Measurements from ENCODE around the gene SGMS1.

GRCh38 chr10:50421026-50421719, 202.6 kb downstream of the SGMS1 start:
- TF ChIP-seq YY1 (IDR thresholded peaks at IDR 0.05; ENCODE audit: insufficient read depth, insufficient read length) = no peak
- TF ChIP-seq ZNF274 (IDR thresholded peaks at IDR 0.05; ENCODE audit: low read depth, low read length) = no peak

Data from NT2/D1 (cell line).